ENCODE data around the gene TSFM.

DNA sequence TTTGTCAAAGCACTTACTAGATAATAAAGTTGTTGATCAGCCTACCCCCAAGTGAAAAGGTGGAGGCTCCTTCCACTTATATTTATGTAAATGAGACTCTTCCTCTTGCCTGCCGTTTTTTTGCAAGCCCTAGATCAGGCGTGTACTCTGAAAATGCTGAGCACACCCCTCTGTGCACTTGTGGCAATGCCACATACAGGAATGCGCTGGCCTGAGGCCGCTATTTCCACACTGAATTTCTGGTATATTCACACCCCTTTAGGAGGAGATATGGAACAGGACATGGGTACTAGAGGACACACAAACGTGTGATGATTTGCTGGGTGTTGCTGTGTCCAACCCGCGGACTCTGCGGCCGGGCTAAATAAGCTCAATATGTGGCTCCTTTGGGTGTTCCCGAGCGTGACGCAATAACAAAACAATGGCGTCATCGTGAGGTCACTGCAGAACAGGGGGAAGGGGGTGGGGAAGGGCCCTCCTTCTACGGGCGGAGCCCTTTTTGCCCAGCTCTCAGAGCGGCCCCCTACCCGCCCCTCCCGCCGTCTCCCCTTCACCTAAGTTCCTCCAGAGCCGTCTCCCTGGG, 38.3 kb upstream of the TSFM start:
- TF ChIP-seq, protein P1, sequence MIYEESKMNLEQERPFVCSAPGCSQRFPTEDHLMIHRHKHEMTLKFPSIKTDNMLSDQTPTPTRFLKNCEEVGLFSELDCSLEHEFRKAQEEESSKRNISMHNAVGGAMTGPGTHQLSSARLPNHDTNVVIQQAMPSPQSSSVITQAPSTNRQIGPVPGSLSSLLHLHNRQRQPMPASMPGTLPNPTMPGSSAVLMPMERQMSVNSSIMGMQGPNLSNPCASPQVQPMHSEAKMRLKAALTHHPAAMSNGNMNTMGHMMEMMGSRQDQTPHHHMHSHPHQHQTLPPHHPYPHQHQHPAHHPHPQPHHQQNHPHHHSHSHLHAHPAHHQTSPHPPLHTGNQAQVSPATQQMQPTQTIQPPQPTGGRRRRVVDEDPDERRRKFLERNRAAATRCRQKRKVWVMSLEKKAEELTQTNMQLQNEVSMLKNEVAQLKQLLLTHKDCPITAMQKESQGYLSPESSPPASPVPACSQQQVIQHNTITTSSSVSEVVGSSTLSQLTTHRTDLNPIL (CRISPR knock-in tag; IDR thresholded peaks at IDR 0.05; ENCODE audit: low read depth): peak; percentile 62; the same call in 1 of the 2 replicates
- TF ChIP-seq, protein P2, sequence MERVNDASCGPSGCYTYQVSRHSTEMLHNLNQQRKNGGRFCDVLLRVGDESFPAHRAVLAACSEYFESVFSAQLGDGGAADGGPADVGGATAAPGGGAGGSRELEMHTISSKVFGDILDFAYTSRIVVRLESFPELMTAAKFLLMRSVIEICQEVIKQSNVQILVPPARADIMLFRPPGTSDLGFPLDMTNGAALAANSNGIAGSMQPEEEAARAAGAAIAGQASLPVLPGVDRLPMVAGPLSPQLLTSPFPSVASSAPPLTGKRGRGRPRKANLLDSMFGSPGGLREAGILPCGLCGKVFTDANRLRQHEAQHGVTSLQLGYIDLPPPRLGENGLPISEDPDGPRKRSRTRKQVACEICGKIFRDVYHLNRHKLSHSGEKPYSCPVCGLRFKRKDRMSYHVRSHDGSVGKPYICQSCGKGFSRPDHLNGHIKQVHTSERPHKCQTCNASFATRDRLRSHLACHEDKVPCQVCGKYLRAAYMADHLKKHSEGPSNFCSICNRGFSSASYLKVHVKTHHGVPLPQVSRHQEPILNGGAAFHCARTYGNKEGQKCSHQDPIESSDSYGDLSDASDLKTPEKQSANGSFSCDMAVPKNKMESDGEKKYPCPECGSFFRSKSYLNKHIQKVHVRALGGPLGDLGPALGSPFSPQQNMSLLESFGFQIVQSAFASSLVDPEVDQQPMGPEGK (CRISPR knock-in tag; IDR thresholded peaks at IDR 0.05; ENCODE audit: borderline replicate concordance): peak; percentile 50; the same call in 1 of the 2 replicates
- TF ChIP-seq RARB (CRISPR knock-in tag; IDR thresholded peaks at IDR 0.05) (no peak), CSDC2 (CRISPR knock-in tag; IDR thresholded peaks at IDR 0.05) (no peak), ZFP3 (CRISPR knock-in tag; IDR thresholded peaks at IDR 0.05) (no peak)

All from SK-N-SH treated with all-trans-retinoic acid at 6 μM for 48 hours (cell line).